Right lung (tissue), 5 donors: Measurements from ENCODE around the gene TEAD4. TPM values are rescaled to one million over a fixed set of nuclear protein-coding genes. Genes with fewer than 3 reads are reported as not detected.

ENCODE experiments used
- DNase-seq, 2 donors: peaks; one replicate each; pipeline ENCODE4 v3.0.0-alpha.2; 2013
- polyA plus RNA-seq, 5 donors: library from polyadenylated mRNA; unstranded; fragments of 120-200 nt; gene quantifications; one replicate each; pipeline versions ENCODE4 v1.2.1 to v1.2.3, GENCODE V29; 2013; ENCODE audit warnings: inconsistent platforms in 1 of 5, low replicate concordance in 1 of 5; ENCODE audit not compliant: insufficient read length in 5 of 5, insufficient read depth in 1 of 5

The TEAD4 gene
- polyA plus RNA-seq, 5 donors = 11.6 to 15.6 (median 12.7) TPM

- DNase-seq = no peak
Measured at GRCh38 chr12:3030821-3031429, 71.7 kb downstream of the TEAD4 start.

- no peak for DNase-seq
Measured at GRCh38 chr12:3032161-3032560, 73.0 kb downstream of the TEAD4 start.

GRCh38 chr12:3032770-3033538 is 73.8 kb downstream of the TEAD4 start:
- no peak for DNase-seq

- no peak for DNase-seq
Measured at GRCh38 chr12:3033539-3033867, 74.3 kb downstream of the TEAD4 start.

- no peak for DNase-seq
Measured at GRCh38 chr12:3034067-3034750, 75.0 kb downstream of the TEAD4 start.

GRCh38 chr12:3035171-3035570 is 76.0 kb downstream of the TEAD4 start:
- no peak for DNase-seq

- DNase-seq = no peak
Measured at GRCh38 chr12:3035815-3036702, 76.9 kb downstream of the TEAD4 start.

- DNase-seq = no peak
Measured at GRCh38 chr12:3036901-3037600, 77.9 kb downstream of the TEAD4 start.

GRCh38 chr12:3038166-3038565 is 79.0 kb downstream of the TEAD4 start:
- no peak for DNase-seq

GRCh38 chr12:3038926-3039510 is 79.8 kb downstream of the TEAD4 start:
- DNase-seq = no peak

- no peak for DNase-seq
Measured at GRCh38 chr12:3040026-3040656, 80.9 kb downstream of the TEAD4 start.

GRCh38 chr12:3040663-3041544 is 81.7 kb downstream of the TEAD4 start:
- no peak for DNase-seq

GRCh38 chr12:3041558-3042164 is 82.5 kb downstream of the TEAD4 start:
- DNase-seq = no peak

GRCh38 chr12:3042394-3042793 is 83.2 kb downstream of the TEAD4 start:
- DNase-seq = no peak

- no peak for DNase-seq
Measured at GRCh38 chr12:3042826-3043225, 83.6 kb downstream of the TEAD4 start.

- DNase-seq = no peak
Measured at GRCh38 chr12:3043406-3043805, 84.2 kb downstream of the TEAD4 start.

- DNase-seq = no peak
Measured at GRCh38 chr12:3044141-3044630, 85.0 kb downstream of the TEAD4 start.

GRCh38 chr12:3045494-3045893 is 86.3 kb downstream of the TEAD4 start:
- no peak for DNase-seq

GRCh38 chr12:3045989-3046388 is 86.8 kb downstream of the TEAD4 start:
- DNase-seq = no peak
